ENCODE results near the gene ZFYVE9. TPM values are rescaled to one million over a fixed set of nuclear protein-coding genes. Genes with fewer than 3 reads are reported as not detected.

The ZFYVE9 gene
- total and polyA plus RNA-seq, 2 of the 4 experiments (the other 2 are of a cell fraction) = 8.3 to 28.7 TPM

- H4K91ac ChIP-seq (ENCODE audit: insufficient read depth, low read depth, low read length) = no peak overlapping the region
- in situ Hi-C loops (cut with MboI; ENCODE audit: low sequenced_read_pairs) = no loop called here
- H3K9me1 ChIP-seq (ENCODE audit: insufficient read depth, low read length) = peaks cover 6% of the 10 kb centered on the region; the same call in 1 of the 2 replicates
- TF ChIP-seq NFE2L2 (IDR thresholded peaks at IDR 0.05; ENCODE audit: low read depth, low read length) = no peak
- TF ChIP-seq MXI1 (IDR thresholded peaks at IDR 0.05; ENCODE audit: borderline replicate concordance, low read depth, low read length) = no peak
- no peak for TF ChIP-seq RFX5 (IDR thresholded peaks at IDR 0.05; ENCODE audit: low read depth, low read length)
- TF ChIP-seq USF2 (IDR thresholded peaks at IDR 0.05; ENCODE audit: low read depth, low read length) = no peak
- no peak for TF ChIP-seq ELK1 (IDR thresholded peaks at IDR 0.05; ENCODE audit: borderline replicate concordance, low read depth, low read length)
- no peak for TF ChIP-seq RCOR1 (IDR thresholded peaks at IDR 0.05; ENCODE audit: insufficient replicate concordance, low read length)
- no peak for TF ChIP-seq BHLHE40 (IDR thresholded peaks at IDR 0.05; ENCODE audit: low read depth, low read length)
- no peak for TF ChIP-seq POLR2A (IDR thresholded peaks at IDR 0.05; ENCODE audit: low read depth, low read length)
- TF ChIP-seq RAD21 (IDR thresholded peaks at IDR 0.05; ENCODE audit: low read length) = no peak
- TF ChIP-seq FOS (IDR thresholded peaks at IDR 0.05; ENCODE audit: low read depth, low read length) = no peak
- TF ChIP-seq CEBPB (IDR thresholded peaks at IDR 0.05; ENCODE audit: low read depth, low read length) = no peak
- TF ChIP-seq, protein P1, sequence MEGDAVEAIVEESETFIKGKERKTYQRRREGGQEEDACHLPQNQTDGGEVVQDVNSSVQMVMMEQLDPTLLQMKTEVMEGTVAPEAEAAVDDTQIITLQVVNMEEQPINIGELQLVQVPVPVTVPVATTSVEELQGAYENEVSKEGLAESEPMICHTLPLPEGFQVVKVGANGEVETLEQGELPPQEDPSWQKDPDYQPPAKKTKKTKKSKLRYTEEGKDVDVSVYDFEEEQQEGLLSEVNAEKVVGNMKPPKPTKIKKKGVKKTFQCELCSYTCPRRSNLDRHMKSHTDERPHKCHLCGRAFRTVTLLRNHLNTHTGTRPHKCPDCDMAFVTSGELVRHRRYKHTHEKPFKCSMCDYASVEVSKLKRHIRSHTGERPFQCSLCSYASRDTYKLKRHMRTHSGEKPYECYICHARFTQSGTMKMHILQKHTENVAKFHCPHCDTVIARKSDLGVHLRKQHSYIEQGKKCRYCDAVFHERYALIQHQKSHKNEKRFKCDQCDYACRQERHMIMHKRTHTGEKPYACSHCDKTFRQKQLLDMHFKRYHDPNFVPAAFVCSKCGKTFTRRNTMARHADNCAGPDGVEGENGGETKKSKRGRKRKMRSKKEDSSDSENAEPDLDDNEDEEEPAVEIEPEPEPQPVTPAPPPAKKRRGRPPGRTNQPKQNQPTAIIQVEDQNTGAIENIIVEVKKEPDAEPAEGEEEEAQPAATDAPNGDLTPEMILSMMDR (conservative IDR thresholded peaks at IDR 0.05; ENCODE audit: low read depth, low read length) = no peak
- no peak for TF ChIP-seq CHD1 (IDR thresholded peaks at IDR 0.05; ENCODE audit: low read depth, low read length)
- TF ChIP-seq MAZ (IDR thresholded peaks at IDR 0.05; ENCODE audit: borderline replicate concordance, low read depth, low read length) = no peak
- TF ChIP-seq SMC3 (IDR thresholded peaks at IDR 0.05; ENCODE audit: low read depth, low read length) = no peak
- no peak for TF ChIP-seq MAFK (IDR thresholded peaks at IDR 0.05; ENCODE audit: low read depth, low read length)
- H4K20me1 ChIP-seq (ENCODE audit: insufficient read depth, low read length) = peaks cover 14% of the 10 kb centered on the region
- H3K27ac ChIP-seq (ENCODE audit: insufficient read depth, low read length) = no peak overlapping the region
- no peak overlapping the region for H3K14ac ChIP-seq (replicated peaks; ENCODE audit: low read depth, low read length)
- no peaks in the 10 kb centered on the region for H3K36me3 ChIP-seq (ENCODE audit: control insufficient read depth, insufficient read depth, low read length)
- intact Hi-C loops (cut with micrococcal nuclease) = no loop called here
- H2BK15ac ChIP-seq (ENCODE audit: low read depth, low read length) = no peak overlapping the region
- H3K18ac ChIP-seq (ENCODE audit: low read depth, low read length) = no peak overlapping the region
- H3K23ac ChIP-seq (ENCODE audit: low read depth, low read length) = no peak overlapping the region
- CTCF ChIA-PET = no interaction called here
- no peak overlapping the region for H2BK5ac ChIP-seq (ENCODE audit: low read depth, low read length, poor library complexity, severe bottlenecking)
- H3K4me3 ChIP-seq (ENCODE audit: insufficient read depth, low read depth, low read length) = no peak overlapping the region
- ATAC-seq (ENCODE audit: low read depth) (no peak), DNase-seq (no peak)
- dilution Hi-C loops (cut with HindIII; ENCODE audit: low sequenced_read_pairs, unreplicated experiment) = no loop called here
- no peak overlapping the region for H4K5ac ChIP-seq (ENCODE audit: low read depth, low read length)
- H3K56ac ChIP-seq (ENCODE audit: extremely low read depth, insufficient read depth, low read length) = no peak overlapping the region
- H3K9ac ChIP-seq (ENCODE audit: low read depth, low read length) = no peak overlapping the region
- H3K79me1 ChIP-seq (ENCODE audit: low read depth in 1 of 2, low read length in 2 of 2) = peaks cover 32 to 64% of the 10 kb centered on the region in 2 experiments
- no TSS peak for BruUV-seq (replicated peaks)
- no peak overlapping the region for H4K8ac ChIP-seq (ENCODE audit: low read depth in 2 of 2, low read length in 2 of 2)
- H3K27me3 ChIP-seq (ENCODE audit: control insufficient read depth, insufficient read depth, low read length) = no peaks in the 10 kb centered on the region
- no peaks in the 10 kb centered on the region for H3K9me3 ChIP-seq (ENCODE audit: control insufficient read depth, insufficient read depth, low read length)
- no peak overlapping the region for H2AK9ac ChIP-seq (replicated peaks; ENCODE audit: low read depth, low read length, poor library complexity)
- H3K4ac ChIP-seq (ENCODE audit: low read depth, low read length) = no peak overlapping the region
- H3K4me1 ChIP-seq (ENCODE audit: control insufficient read depth, insufficient read depth, low read length) = peaks cover 3% of the 10 kb centered on the region
- H2BK120ac ChIP-seq (ENCODE audit: low read depth, low read length) = no peak overlapping the region
- POLR2A ChIA-PET (ENCODE audit: unreplicated experiment) = no interaction called here
- H2AK5ac ChIP-seq (ENCODE audit: low read depth, low read length) = no peak overlapping the region
- no peak overlapping the region for H2AFZ ChIP-seq (replicated peaks; ENCODE audit: low read length, poor library complexity)
- no peak overlapping the region for H3K4me2 ChIP-seq (ENCODE audit: low read depth, low read length)
- H2BK20ac ChIP-seq (ENCODE audit: low read depth, low read length) = no peak overlapping the region
Measured at GRCh38 chr1:52153898-52154297, 12.0 kb downstream of the ZFYVE9 start.

Measured in IMR-90 (cell line).